ENCODE measurements around the gene NFATC3. TPM values are rescaled to one million over a fixed set of nuclear protein-coding genes. Genes with fewer than 3 reads are reported as not detected.

Gene NFATC3
- total and polyA plus RNA-seq, 4 donors, result 9.7 to 21.2 (median 16.8) TPM

- Histone ChIP-seq H3K4me1 (ENCODE audit: control insufficient read depth in 4 of 4, insufficient read depth in 4 of 4, low read length in 3 of 4) (peaks cover 0 to 6% (median 4%) of the 10 kb centered on the region in 4 donors), H3K9me3 (ENCODE audit: control insufficient read depth in 4 of 4, low read length in 3 of 4) (no peaks in the 10 kb centered on the region), H3K4me3 (ENCODE audit: low read depth in 1 of 3, low read length in 3 of 3) (no peak overlapping the region), H3K36me3 (ENCODE audit: control insufficient read depth in 4 of 4, insufficient read depth in 3 of 4, low read depth in 1 of 4, low read length in 3 of 4) (peaks cover 0 to 4% (median 3%) of the 10 kb centered on the region in 4 donors), H3K9ac (ENCODE audit: low read depth in 1 of 2, low read length in 2 of 2) (no peak overlapping the region), H3K27me3 (ENCODE audit: control insufficient read depth in 4 of 4, insufficient read depth in 4 of 4, low read length in 3 of 4) (no peaks in the 10 kb centered on the region), H3K27ac (ENCODE audit: low read depth in 1 of 2, low read length in 2 of 2) (no peak overlapping the region)
- no peak for TF ChIP-seq HNF4G (IDR thresholded peaks at IDR 0.05)
- TF ChIP-seq YY1 (IDR thresholded peaks at IDR 0.05), result no peak
- TF ChIP-seq SP1 (IDR thresholded peaks at IDR 0.05), result no peak
- no peak for TF ChIP-seq REST (IDR thresholded peaks at IDR 0.05)
- TF ChIP-seq MAX (IDR thresholded peaks at IDR 0.05), result no peak
- TF ChIP-seq RAD21 (IDR thresholded peaks at IDR 0.05), result no peak
- no peak for TF ChIP-seq FOXA1 (IDR thresholded peaks at IDR 0.05)
- TF ChIP-seq CTCF (IDR thresholded peaks at IDR 0.05; ENCODE audit: low read depth, low read length, missing input control), result no peak
- TF ChIP-seq TAF1 (conservative IDR thresholded peaks at IDR 0.05), result no peak
- TF ChIP-seq HNF4A (conservative IDR thresholded peaks at IDR 0.05), result no peak
- TF ChIP-seq NR2F2 (IDR thresholded peaks at IDR 0.05), result no peak
- TF ChIP-seq ATF3 (IDR thresholded peaks at IDR 0.05), result no peak
- TF ChIP-seq JUND (IDR thresholded peaks at IDR 0.05), result no peak
- TF ChIP-seq EGR1 (IDR thresholded peaks at IDR 0.05; ENCODE audit: low read depth in 2 of 2), result no peak
- no peak for TF ChIP-seq RXRA (IDR thresholded peaks at IDR 0.05)
- TF ChIP-seq ZBTB33 (IDR thresholded peaks at IDR 0.05), result no peak
- no peak for TF ChIP-seq FOXA2 (IDR thresholded peaks at IDR 0.05)
- no peak for DNase-seq (ENCODE audit: low spot score)
Observed at GRCh38 chr16:68149596-68149995, 64.4 kb downstream of the NFATC3 start.

- no peak overlapping the region for H3K27ac ChIP-seq (ENCODE audit: low read depth in 1 of 2, low read length in 2 of 2)
- H3K36me3 ChIP-seq (ENCODE audit: control insufficient read depth in 4 of 4, insufficient read depth in 3 of 4, low read depth in 1 of 4, low read length in 3 of 4), result peaks cover 5 to 13% (median 8%) of the 10 kb centered on the region in 4 donors
- H3K9me3 ChIP-seq (ENCODE audit: control insufficient read depth in 4 of 4, low read length in 3 of 4), result no peaks in the 10 kb centered on the region
- H3K27me3 ChIP-seq (ENCODE audit: control insufficient read depth in 4 of 4, insufficient read depth in 4 of 4, low read length in 3 of 4), result no peaks in the 10 kb centered on the region
- no peak overlapping the region for H3K9ac ChIP-seq (ENCODE audit: low read depth in 1 of 2, low read length in 2 of 2)
- no peak overlapping the region for H3K4me3 ChIP-seq (ENCODE audit: low read depth in 1 of 3, low read length in 3 of 3)
- no peaks in the 10 kb centered on the region for H3K4me1 ChIP-seq (ENCODE audit: control insufficient read depth in 4 of 4, insufficient read depth in 4 of 4, low read length in 3 of 4)
- 99% methylated on average over 3 of the region's 3 CpGs for WGBS
- DNase-seq (ENCODE audit: low spot score), result no peak
- TF ChIP-seq NR2F2 (IDR thresholded peaks at IDR 0.05) (no peak), CTCF (IDR thresholded peaks at IDR 0.05; ENCODE audit: low read depth, low read length, missing input control) (no peak), SP1 (IDR thresholded peaks at IDR 0.05) (no peak), RAD21 (IDR thresholded peaks at IDR 0.05) (no peak), MAX (IDR thresholded peaks at IDR 0.05) (no peak), ZBTB33 (IDR thresholded peaks at IDR 0.05) (no peak), GABPA (IDR thresholded peaks at IDR 0.05 in 1 of 2, conservative IDR thresholded peaks at IDR 0.05 in 1 of 2) (no peak), HNF4A (conservative IDR thresholded peaks at IDR 0.05) (no peak), TAF1 (conservative IDR thresholded peaks at IDR 0.05) (no peak)
Observed at GRCh38 chr16:68155425-68155824, 70.3 kb downstream of the NFATC3 start.

Measured in liver (tissue), 9 donors.